HepG2 (cell line): ENCODE data around the gene P2RY11.

Experiments
- CTCF ChIP-seq: sonication (generic); formaldehyde crosslinking; IDR thresholded peaks from 2 replicates; pipeline ENCODE4 v1.5.0; 2020; ENCODE audit warnings: mild to moderate bottlenecking, missing genetic modification reagents, moderate library complexity
- JUND ChIP-seq: sonication (generic); formaldehyde crosslinking; IDR thresholded peaks from 2 replicates; pipeline ENCODE4 v1.8.0; 2022; ENCODE audit warnings: mild to moderate bottlenecking, missing genetic modification reagents
- MAFF ChIP-seq: IDR thresholded peaks from 2 replicates; pipeline ENCODE4 v1.6.1; 2011; ENCODE audit warnings: low read depth, low read length, improper control_type of control experiment
- MAZ ChIP-seq, 2 experiments: sonication (generic) in 1 of 2; formaldehyde crosslinking in 1 of 2; IDR thresholded peaks; 2 replicates each; pipeline versions ENCODE4 v1.5.0 to v1.6.1; 2012 to 2020; ENCODE audit warnings: low read depth in 2 of 2, mild to moderate bottlenecking in 2 of 2, borderline replicate concordance in 1 of 2, improper control_type of control experiment in 1 of 2, low read length in 1 of 2, missing genetic modification reagents in 1 of 2, moderate library complexity in 1 of 2
- NFATC3 ChIP-seq: sonication (generic); formaldehyde crosslinking; IDR thresholded peaks from 2 replicates; pipeline ENCODE4 v1.5.1; 2020; ENCODE audit warnings: mild to moderate bottlenecking, missing genetic modification reagents
- RBM39 ChIP-seq: fragments of 200-400 bp; formaldehyde crosslinking; IDR thresholded peaks from one replicate; pipeline ENCODE4 v1.6.1; 2018; ENCODE audit warnings: antibody characterized with exemption, mild to moderate bottlenecking, low read depth, low read length; ENCODE audit not compliant: poor library complexity, severe bottlenecking
- TCF7L2 ChIP-seq: IDR thresholded peaks from 2 replicates; pipeline ENCODE4 v1.6.1; 2011; ENCODE audit warnings: mild to moderate bottlenecking, low read depth, low read length, moderate library complexity
- ZKSCAN5 ChIP-seq: sonication (generic); formaldehyde crosslinking; IDR thresholded peaks from 2 replicates; pipeline ENCODE4 v1.5.1; 2020; ENCODE audit warnings: mild to moderate bottlenecking, missing genetic modification reagents
- ZNF143 ChIP-seq: sonication (generic); formaldehyde crosslinking; IDR thresholded peaks from 2 replicates; pipeline ENCODE4 v1.4.0; 2020; ENCODE audit warnings: missing genetic modification reagents
- ZNF558 ChIP-seq: sonication (generic); formaldehyde crosslinking; IDR thresholded peaks from 2 replicates; pipeline ENCODE4 v1.9.0; 2022; ENCODE audit warnings: mild to moderate bottlenecking, missing genetic modification reagents, borderline replicate concordance
- TF ChIP-seq, protein P1 (sequence below): sonication (generic); formaldehyde crosslinking; conservative IDR thresholded peaks from 2 replicates; pipeline ENCODE4 v1.4.0; 2020; ENCODE audit warnings: mild to moderate bottlenecking, missing genetic modification reagents, moderate library complexity
- TF ChIP-seq, protein P2 (sequence below): sonication (generic); formaldehyde crosslinking; IDR thresholded peaks from 2 replicates; pipeline ENCODE4 v1.5.0; 2020; ENCODE audit warnings: missing genetic modification reagents

DNA sequence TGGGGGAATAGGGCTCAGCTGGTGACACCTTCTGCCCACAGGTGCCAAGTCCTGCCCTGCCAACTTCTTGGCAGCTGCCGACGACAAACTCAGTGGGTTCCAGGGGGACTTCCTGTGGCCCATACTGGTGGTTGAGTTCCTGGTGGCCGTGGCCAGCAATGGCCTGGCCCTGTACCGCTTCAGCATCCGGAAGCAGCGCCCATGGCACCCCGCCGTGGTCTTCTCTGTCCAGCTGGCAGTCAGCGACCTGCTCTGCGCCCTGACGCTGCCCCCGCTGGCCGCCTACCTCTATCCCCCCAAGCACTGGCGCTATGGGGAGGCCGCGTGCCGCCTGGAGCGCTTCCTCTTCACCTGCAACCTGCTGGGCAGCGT lies 2.1 kb downstream of the P2RY11 start:
- no peak for TF ChIP-seq ZKSCAN5 (CRISPR knock-in tag)
- no peak for TF ChIP-seq MAFF
- no peak for TF ChIP-seq NFATC3
- TF ChIP-seq JUND (CRISPR knock-in tag) = no peak
- no peak for TF ChIP-seq MAZ (IDR thresholded peaks at IDR 0.05; ENCODE audit: borderline replicate concordance, low read depth, low read length)
- no peak for TF ChIP-seq MAZ (CRISPR knock-in tag; IDR thresholded peaks at IDR 0.05; ENCODE audit: low read depth)
- TF ChIP-seq, protein P1, sequence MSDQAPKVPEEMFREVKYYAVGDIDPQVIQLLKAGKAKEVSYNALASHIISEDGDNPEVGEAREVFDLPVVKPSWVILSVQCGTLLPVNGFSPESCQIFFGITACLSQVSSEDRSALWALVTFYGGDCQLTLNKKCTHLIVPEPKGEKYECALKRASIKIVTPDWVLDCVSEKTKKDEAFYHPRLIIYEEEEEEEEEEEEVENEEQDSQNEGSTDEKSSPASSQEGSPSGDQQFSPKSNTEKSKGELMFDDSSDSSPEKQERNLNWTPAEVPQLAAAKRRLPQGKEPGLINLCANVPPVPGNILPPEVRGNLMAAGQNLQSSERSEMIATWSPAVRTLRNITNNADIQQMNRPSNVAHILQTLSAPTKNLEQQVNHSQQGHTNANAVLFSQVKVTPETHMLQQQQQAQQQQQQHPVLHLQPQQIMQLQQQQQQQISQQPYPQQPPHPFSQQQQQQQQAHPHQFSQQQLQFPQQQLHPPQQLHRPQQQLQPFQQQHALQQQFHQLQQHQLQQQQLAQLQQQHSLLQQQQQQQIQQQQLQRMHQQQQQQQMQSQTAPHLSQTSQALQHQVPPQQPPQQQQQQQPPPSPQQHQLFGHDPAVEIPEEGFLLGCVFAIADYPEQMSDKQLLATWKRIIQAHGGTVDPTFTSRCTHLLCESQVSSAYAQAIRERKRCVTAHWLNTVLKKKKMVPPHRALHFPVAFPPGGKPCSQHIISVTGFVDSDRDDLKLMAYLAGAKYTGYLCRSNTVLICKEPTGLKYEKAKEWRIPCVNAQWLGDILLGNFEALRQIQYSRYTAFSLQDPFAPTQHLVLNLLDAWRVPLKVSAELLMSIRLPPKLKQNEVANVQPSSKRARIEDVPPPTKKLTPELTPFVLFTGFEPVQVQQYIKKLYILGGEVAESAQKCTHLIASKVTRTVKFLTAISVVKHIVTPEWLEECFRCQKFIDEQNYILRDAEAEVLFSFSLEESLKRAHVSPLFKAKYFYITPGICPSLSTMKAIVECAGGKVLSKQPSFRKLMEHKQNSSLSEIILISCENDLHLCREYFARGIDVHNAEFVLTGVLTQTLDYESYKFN (CRISPR knock-in tag) = no peak
- no peak for TF ChIP-seq RBM39
- no peak for TF ChIP-seq ZNF143
- no peak for TF ChIP-seq CTCF (CRISPR knock-in tag)
- TF ChIP-seq ZNF558 (CRISPR knock-in tag) = no peak
- no peak for TF ChIP-seq TCF7L2
- TF ChIP-seq, protein P2, sequence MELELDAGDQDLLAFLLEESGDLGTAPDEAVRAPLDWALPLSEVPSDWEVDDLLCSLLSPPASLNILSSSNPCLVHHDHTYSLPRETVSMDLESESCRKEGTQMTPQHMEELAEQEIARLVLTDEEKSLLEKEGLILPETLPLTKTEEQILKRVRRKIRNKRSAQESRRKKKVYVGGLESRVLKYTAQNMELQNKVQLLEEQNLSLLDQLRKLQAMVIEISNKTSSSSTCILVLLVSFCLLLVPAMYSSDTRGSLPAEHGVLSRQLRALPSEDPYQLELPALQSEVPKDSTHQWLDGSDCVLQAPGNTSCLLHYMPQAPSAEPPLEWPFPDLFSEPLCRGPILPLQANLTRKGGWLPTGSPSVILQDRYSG (CRISPR knock-in tag) = no peak
